CD4-positive, alpha-beta memory T cell (primary cell): Measurements from ENCODE around the gene RANBP6. TPM values are rescaled to one million over a fixed set of nuclear protein-coding genes. Genes with fewer than 3 reads are reported as not detected.

ENCODE experiments used
- CTCF ChIA-PET: fragments of 350-600 bp; sonication (Branson Sonifier 250); formaldehyde crosslinking; loops from one replicate; lab custom pipeline; 2021; ENCODE audit warnings: inconsistent platforms; ENCODE audit not compliant: partially characterized antibody; lab: Charles Lee
- POLR2A ChIA-PET: fragments of 350-600 bp; sonication (Branson Sonifier 250); formaldehyde crosslinking; loops from one replicate; lab custom pipeline; 2021; ENCODE audit not compliant: partially characterized antibody; lab: Charles Lee
- DNase-seq, 5 donors: peaks; one replicate each; pipeline versions ENCODE4 v3.0.0 to v3.0.0-alpha.2; 2020 to 2022; ENCODE audit warnings: mixed read lengths in 1 of 5
- H3K27ac ChIP-seq: one replicate; pipeline ENCODE4 v1.7.0; 2013; ENCODE audit warnings: low read depth, low read length
- H3K27me3 ChIP-seq: 2 replicates; pipeline ENCODE4 v1.7.0; 2013; ENCODE audit warnings: mild to moderate bottlenecking, low read length, moderate library complexity; ENCODE audit not compliant: insufficient read depth
- H3K36me3 ChIP-seq: 2 replicates; pipeline ENCODE4 v1.7.0; 2013; ENCODE audit warnings: mild to moderate bottlenecking, low read length, moderate library complexity; ENCODE audit not compliant: insufficient read depth
- H3K4me1 ChIP-seq: 2 replicates; pipeline ENCODE4 v1.7.0; 2013; ENCODE audit warnings: mild to moderate bottlenecking, low read length, moderate library complexity; ENCODE audit not compliant: insufficient read depth
- H3K4me3 ChIP-seq, 2 donors: one replicate each; pipeline ENCODE4 v1.7.0; 2013; ENCODE audit warnings: low read length in 2 of 2, mild to moderate bottlenecking in 1 of 2
- H3K9me3 ChIP-seq, 2 donors: one replicate each; pipeline ENCODE4 v1.7.0; 2013; ENCODE audit warnings: low read length in 2 of 2, control low read depth in 1 of 2; ENCODE audit not compliant: control insufficient read depth in 1 of 2
- H3K27ac Mint-ChIP-seq, 7 donors: one replicate each; pipeline ENCODE4 v1.8.0; 2020 to 2021; ENCODE audit warnings: mixed read lengths in 7 of 7, mild to moderate bottlenecking in 6 of 7, inconsistent platforms in 3 of 7, moderate library complexity in 3 of 7
- H3K27me3 Mint-ChIP-seq, 2 donors: one replicate each; pipeline ENCODE4 v1.8.0; 2020 to 2021; ENCODE audit warnings: mixed read lengths in 2 of 2
- H3K36me3 Mint-ChIP-seq, 2 donors: one replicate each; pipeline ENCODE4 v1.8.0; 2020 to 2021; ENCODE audit warnings: mixed read lengths in 2 of 2, inconsistent platforms in 1 of 2, mild to moderate bottlenecking in 1 of 2
- H3K4me1 Mint-ChIP-seq, 4 donors: one replicate each; pipeline ENCODE4 v1.8.0; 2020 to 2021; ENCODE audit warnings: mixed read lengths in 4 of 4, mild to moderate bottlenecking in 1 of 4
- H3K4me3 Mint-ChIP-seq, 8 donors: one replicate each; pipeline ENCODE4 v1.8.0; 2020 to 2021; ENCODE audit warnings: mixed read lengths in 8 of 8, mild to moderate bottlenecking in 7 of 8, moderate library complexity in 6 of 8, inconsistent platforms in 3 of 8
- H3K9me3 Mint-ChIP-seq, 8 donors: one replicate each; pipeline ENCODE4 v1.8.0; 2020 to 2021; ENCODE audit warnings: mixed read lengths in 8 of 8, mild to moderate bottlenecking in 5 of 8, inconsistent platforms in 3 of 8, moderate library complexity in 1 of 8
- intact Hi-C: fragments of 100-400 bp; cut with micrococcal nuclease; formaldehyde crosslinking; loops from one replicate; pipeline ENCODE4 v1.15.1; 2023
- polyA plus RNA-seq, 2 donors: library from polyadenylated mRNA; unstranded; fragments of 300-500 nt; fragmentation: Illumina TruSeq; gene quantifications; one replicate each; pipeline ENCODE4 v1.2.3, GENCODE V29; 2021
- total RNA-seq, 2 experiments: library from RNA; stranded (reverse); gene quantifications; one replicate each; pipeline ENCODE4 v1.2.3, GENCODE V29; 2021

Gene RANBP6
- total and polyA plus RNA-seq, 4 experiments from 2014 or later, result 20.4 to 36.7 (median 30.3) TPM

DNA sequence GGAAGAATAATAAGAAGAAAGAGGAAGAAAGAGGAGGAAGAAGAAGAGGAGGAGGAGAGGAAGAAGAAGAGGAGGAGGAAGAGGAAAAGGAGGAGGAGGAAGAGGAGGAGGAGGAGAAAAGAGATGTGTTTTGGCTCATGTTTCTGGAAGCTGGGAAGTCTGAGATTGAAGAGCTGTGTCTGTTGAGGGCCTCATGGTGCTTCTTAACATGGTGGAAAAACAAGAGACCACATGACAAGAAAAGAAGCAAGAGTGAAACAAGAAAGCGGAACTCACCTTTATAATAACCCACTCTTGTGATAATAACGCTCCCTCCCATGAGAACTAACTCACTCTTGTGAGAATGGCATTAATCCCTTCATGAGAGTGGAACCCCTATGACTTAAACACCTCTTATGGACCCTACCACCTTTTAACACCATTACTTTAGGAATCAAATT lies 36.1 kb upstream of the RANBP6 start:
- H3K27me3 ChIP-seq, result no peaks in the 10 kb centered on the region
- H3K27ac ChIP-seq, result no peak overlapping the region
- no peaks in the 10 kb centered on the region for H3K36me3 ChIP-seq
- H3K9me3 ChIP-seq, result no peaks in the 10 kb centered on the region
- no peak overlapping the region for H3K4me3 Mint-ChIP-seq
- no peak overlapping the region for H3K27ac Mint-ChIP-seq
- no peaks in the 10 kb centered on the region for H3K4me1 ChIP-seq
- H3K36me3 Mint-ChIP-seq, result no peaks in the 10 kb centered on the region
- H3K4me3 ChIP-seq, result no peak overlapping the region
- H3K9me3 Mint-ChIP-seq, result no peaks in the 10 kb centered on the region
- no peak for DNase-seq
- ChIA-PET POLR2A (no interaction called here), CTCF (interaction anchor here (0.9 kb wide), 1 partner anchor 165 kb away, joined by 3 read pairs; no protein-coding TSS in a partner anchor)
- peaks cover 4 to 12% (median 5%) of the 10 kb centered on the region in 4 donors for H3K4me1 Mint-ChIP-seq
- intact Hi-C loops, result no loop called here
- H3K27me3 Mint-ChIP-seq, result peaks cover 6 to 8% of the 10 kb centered on the region in 2 donors

- Mint-ChIP-seq H3K27me3 (peaks cover 8% of the 10 kb centered on the region in 2 donors), H3K4me3 (no peak overlapping the region), H3K4me1 (peaks cover 3 to 12% (median 4%) of the 10 kb centered on the region in 4 donors), H3K27ac (peak overlapping the region in 1 of 7 donors; percentile 61), H3K9me3 (no peaks in the 10 kb centered on the region), H3K36me3 (no peaks in the 10 kb centered on the region)
- Histone ChIP-seq H3K9me3 (no peaks in the 10 kb centered on the region), H3K4me1 (no peaks in the 10 kb centered on the region), H3K27ac (no peak overlapping the region), H3K4me3 (no peak overlapping the region), H3K27me3 (peaks cover under 1% of the 10 kb centered on the region), H3K36me3 (no peaks in the 10 kb centered on the region)
- DNase-seq, result peak in 3 of 5 donors; percentile 6 to 12 (median 12)
- intact Hi-C loops, result no loop called here
- POLR2A ChIA-PET, result no interaction called here
- CTCF ChIA-PET, result interaction anchor here (1.0 to 2.2 kb wide), 3 partner anchors 26 to 251 kb away, joined by 3 to 9 read pairs (median 4); no protein-coding TSS in a partner anchor
Observed at GRCh38 chr9:6049798-6050197, 34.4 kb upstream of the RANBP6 start.

DNA sequence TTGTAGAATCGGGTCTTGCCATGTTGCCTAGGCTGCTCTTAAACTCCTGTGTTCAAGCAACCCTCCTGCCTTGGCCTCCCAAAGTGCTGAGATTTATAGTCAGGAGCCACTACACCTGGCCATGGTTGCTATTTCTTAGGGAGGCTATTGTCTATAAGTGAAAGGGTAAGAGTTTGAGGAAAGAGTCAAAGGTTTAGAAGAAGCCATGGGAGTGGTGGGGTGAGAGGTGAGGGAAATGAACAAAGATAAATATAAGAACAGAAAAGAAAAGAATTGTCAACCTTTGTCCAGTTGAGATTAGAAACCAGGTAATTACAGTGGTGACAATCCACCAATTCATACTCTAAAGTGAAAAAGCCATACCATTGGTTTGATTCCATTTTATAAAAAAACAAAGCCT lies 32.6 kb upstream of the RANBP6 start:
- intact Hi-C loops, result no loop called here
- POLR2A ChIA-PET, result no interaction called here

GRCh38 chr9:6047020-6047419 lies 31.6 kb upstream of the RANBP6 start:
- H3K4me1 Mint-ChIP-seq, result peaks cover 3 to 6% (median 4%) of the 10 kb centered on the region in 4 donors
- no peak overlapping the region for H3K27ac ChIP-seq
- ChIA-PET CTCF (no interaction called here), POLR2A (no interaction called here)
- intact Hi-C loops, result no loop called here
- no peak overlapping the region for H3K4me3 ChIP-seq
- peaks cover 5% of the 10 kb centered on the region for H3K27me3 ChIP-seq
- no peak overlapping the region for H3K27ac Mint-ChIP-seq
- H3K4me3 Mint-ChIP-seq, result no peak overlapping the region
- no peaks in the 10 kb centered on the region for H3K36me3 ChIP-seq
- no peaks in the 10 kb centered on the region for H3K9me3 ChIP-seq
- H3K9me3 Mint-ChIP-seq, result no peaks in the 10 kb centered on the region
- DNase-seq, result no peak
- peaks cover 7 to 11% of the 10 kb centered on the region in 2 donors for H3K27me3 Mint-ChIP-seq
- H3K36me3 Mint-ChIP-seq, result no peaks in the 10 kb centered on the region
- no peaks in the 10 kb centered on the region for H3K4me1 ChIP-seq

More for the DNA sequence above, 32.6 kb upstream of the RANBP6 start:
- CTCF ChIA-PET, result no interaction called here
- H3K4me1 ChIP-seq, result no peaks in the 10 kb centered on the region
- no peak overlapping the region for H3K27ac Mint-ChIP-seq
- no peaks in the 10 kb centered on the region for H3K36me3 ChIP-seq
- peaks cover 3 to 6% (median 4%) of the 10 kb centered on the region in 4 donors for H3K4me1 Mint-ChIP-seq
- H3K27ac ChIP-seq, result no peak overlapping the region
- H3K9me3 ChIP-seq, result no peaks in the 10 kb centered on the region
- H3K4me3 Mint-ChIP-seq, result no peak overlapping the region
- H3K9me3 Mint-ChIP-seq, result no peaks in the 10 kb centered on the region
- H3K27me3 Mint-ChIP-seq, result peaks cover 7 to 8% of the 10 kb centered on the region in 2 donors
- no peaks in the 10 kb centered on the region for H3K36me3 Mint-ChIP-seq
- DNase-seq, result no peak
- no peak overlapping the region for H3K4me3 ChIP-seq
- peaks cover 5% of the 10 kb centered on the region for H3K27me3 ChIP-seq

- peaks cover 3 to 6% (median 4%) of the 10 kb centered on the region in 4 donors for H3K4me1 Mint-ChIP-seq
- H3K36me3 Mint-ChIP-seq, result no peaks in the 10 kb centered on the region
- H3K27ac ChIP-seq, result no peak overlapping the region
- intact Hi-C loops, result no loop called here
- H3K27ac Mint-ChIP-seq, result no peak overlapping the region
- no peak overlapping the region for H3K4me3 Mint-ChIP-seq
- H3K36me3 ChIP-seq, result no peaks in the 10 kb centered on the region
- ChIA-PET POLR2A (no interaction called here), CTCF (interaction anchor here (0.9 to 2.2 kb wide), 4 partner anchors 9 to 160 kb away, joined by 4 to 11 read pairs (median 5); no protein-coding TSS in a partner anchor)
- DNase-seq, result no peak
- H3K9me3 ChIP-seq, result no peaks in the 10 kb centered on the region
- no peak overlapping the region for H3K4me3 ChIP-seq
- no peaks in the 10 kb centered on the region for H3K4me1 ChIP-seq
- H3K27me3 Mint-ChIP-seq, result peaks cover 9 to 11% of the 10 kb centered on the region in 2 donors
- H3K9me3 Mint-ChIP-seq, result no peaks in the 10 kb centered on the region
- H3K27me3 ChIP-seq, result peaks cover 5% of the 10 kb centered on the region
Observed at GRCh38 chr9:6045364-6045763, 29.9 kb upstream of the RANBP6 start.

GRCh38 chr9:6040077-6040476 lies 24.7 kb upstream of the RANBP6 start:
- H3K4me3 ChIP-seq, result no peak overlapping the region
- no peak overlapping the region for H3K4me3 Mint-ChIP-seq
- no peaks in the 10 kb centered on the region for H3K4me1 ChIP-seq
- no peaks in the 10 kb centered on the region for H3K9me3 ChIP-seq
- no peaks in the 10 kb centered on the region for H3K36me3 ChIP-seq
- ChIA-PET POLR2A (no interaction called here), CTCF (no interaction called here)
- H3K27ac ChIP-seq, result no peak overlapping the region
- H3K4me1 Mint-ChIP-seq, result no peaks in the 10 kb centered on the region
- no peak for DNase-seq
- intact Hi-C loops, result no loop called here
- peaks cover 2 to 5% of the 10 kb centered on the region in 2 donors for H3K27me3 Mint-ChIP-seq
- H3K27me3 ChIP-seq, result peaks cover 5% of the 10 kb centered on the region
- H3K27ac Mint-ChIP-seq, result no peak overlapping the region
- H3K9me3 Mint-ChIP-seq, result no peaks in the 10 kb centered on the region
- no peaks in the 10 kb centered on the region for H3K36me3 Mint-ChIP-seq

- intact Hi-C loops, result no loop called here
- H3K27me3 ChIP-seq, result no peaks in the 10 kb centered on the region
- H3K4me1 ChIP-seq, result no peaks in the 10 kb centered on the region
- H3K9me3 ChIP-seq, result no peaks in the 10 kb centered on the region
- H3K36me3 ChIP-seq, result no peaks in the 10 kb centered on the region
- ChIA-PET CTCF (interaction anchor here (1.4 kb wide), 1 partner anchor 13 kb away, joined by 6 read pairs; no protein-coding TSS in a partner anchor), POLR2A (interaction anchor here (0.6 kb wide), 1 partner anchor 218 kb away, joined by 4 read pairs; no protein-coding TSS in a partner anchor)
- Mint-ChIP-seq H3K27ac (no peak overlapping the region), H3K9me3 (no peaks in the 10 kb centered on the region), H3K4me1 (no peaks in the 10 kb centered on the region), H3K4me3 (no peak overlapping the region), H3K27me3 (peaks cover 2 to 5% of the 10 kb centered on the region in 2 donors), H3K36me3 (no peaks in the 10 kb centered on the region)
- no peak overlapping the region for H3K4me3 ChIP-seq
- no peak for DNase-seq
- no peak overlapping the region for H3K27ac ChIP-seq
Observed at GRCh38 chr9:6036391-6036790, 21.0 kb upstream of the RANBP6 start.
